Gastroesophageal sphincter (tissue), 3 donors: ENCODE data around the gene CFAP61.

Experiments used
- CTCF ChIP-seq, 4 experiments: fragments of 200-600 bp in 2 of 4; fragments of 450-650 bp in 2 of 4; sonication (generic) in 1 of 4; IDR thresholded peaks; one replicate each; pipeline ENCODE4 v1.5.1; 2017 to 2019; ENCODE audit warnings: antibody characterized with exemption in 4 of 4, mild to moderate bottlenecking in 2 of 4, moderate library complexity in 2 of 4
- POLR2A ChIP-seq, 2 donors: fragments of 450-650 bp; IDR thresholded peaks; one replicate each; pipeline ENCODE4 v1.6.1; 2017; ENCODE audit warnings: antibody characterized with exemption in 2 of 2, mild to moderate bottlenecking in 2 of 2, moderate library complexity in 1 of 2
- POLR2AphosphoS5 ChIP-seq: sonication (generic); formaldehyde crosslinking; IDR thresholded peaks from one replicate; pipeline ENCODE4 v1.6.1; 2017; ENCODE audit warnings: antibody characterized with exemption

- no peak for TF ChIP-seq POLR2AphosphoS5
- TF ChIP-seq POLR2A (IDR thresholded peaks at IDR 0.05), result no peak
- no peak for TF ChIP-seq CTCF (IDR thresholded peaks at IDR 0.05)
These were observed 251.4 kb downstream of the CFAP61 start for GRCh38 chr20:20303742-20304141.
